ENCODE measurements around the gene IQGAP2.

The IQGAP2 gene

GRCh38 chr5:76703707-76704106, 300.6 kb downstream of the IQGAP2 start:
- in situ Hi-C loops (cut with MboI; ENCODE audit: low pct_unique_long_range_greater_than_20kb, low sequenced_read_pairs, unreplicated experiment): no loop called here
- no peak for TF ChIP-seq CTCF (IDR thresholded peaks at IDR 0.05; ENCODE audit: extremely low read depth, insufficient read depth, missing control alignments)
- no peak for DNase-seq (ENCODE audit: low spot score)

- no peak for TF ChIP-seq CTCF (IDR thresholded peaks at IDR 0.05; ENCODE audit: extremely low read depth, insufficient read depth, missing control alignments)
- no peak for DNase-seq (ENCODE audit: low spot score)
- in situ Hi-C loops (cut with MboI; ENCODE audit: low pct_unique_long_range_greater_than_20kb, low sequenced_read_pairs, unreplicated experiment): no loop called here
Measured at GRCh38 chr5:76704131-76704663, 301.1 kb downstream of the IQGAP2 start.

- in situ Hi-C loops (cut with MboI; ENCODE audit: low pct_unique_long_range_greater_than_20kb, low sequenced_read_pairs, unreplicated experiment): no loop called here
- no peak for DNase-seq (ENCODE audit: low spot score)
- TF ChIP-seq CTCF (IDR thresholded peaks at IDR 0.05; ENCODE audit: extremely low read depth, insufficient read depth, missing control alignments): no peak
Measured at GRCh38 chr5:76705574-76705973, 302.5 kb downstream of the IQGAP2 start.

GRCh38 chr5:76709762-76710161, 306.7 kb downstream of the IQGAP2 start:
- TF ChIP-seq CTCF (IDR thresholded peaks at IDR 0.05; ENCODE audit: extremely low read depth, insufficient read depth, missing control alignments): no peak
- in situ Hi-C loops (cut with MboI; ENCODE audit: low pct_unique_long_range_greater_than_20kb, low sequenced_read_pairs, unreplicated experiment): no loop called here
- DNase-seq (ENCODE audit: low spot score): no peak

GRCh38 chr5:76710991-76711390, 307.9 kb downstream of the IQGAP2 start:
- in situ Hi-C loops (cut with MboI; ENCODE audit: low pct_unique_long_range_greater_than_20kb, low sequenced_read_pairs, unreplicated experiment): no loop called here
- TF ChIP-seq CTCF (IDR thresholded peaks at IDR 0.05; ENCODE audit: extremely low read depth, insufficient read depth, missing control alignments): no peak
- DNase-seq (ENCODE audit: low spot score): no peak

GRCh38 chr5:76714751-76715485, 311.8 kb downstream of the IQGAP2 start:
- TF ChIP-seq CTCF (IDR thresholded peaks at IDR 0.05; ENCODE audit: extremely low read depth, insufficient read depth, missing control alignments): no peak
- in situ Hi-C loops (cut with MboI; ENCODE audit: low pct_unique_long_range_greater_than_20kb, low sequenced_read_pairs, unreplicated experiment): no loop called here
- DNase-seq (ENCODE audit: low spot score): no peak
